Upper lobe of right lung (tissue), 1 donor: ENCODE results near the gene LHFPL2. TPM values are rescaled to one million over a fixed set of nuclear protein-coding genes. Genes with fewer than 3 reads are reported as not detected.

Experiments used
- ATAC-seq: fragments of 200-7000 bp; cut with Tn5 transposase; one replicate; pipeline ENCODE4 v1.9.1; 2020; ENCODE audit warnings: mild to moderate bottlenecking, moderate library complexity
- DNase-seq: peaks from one replicate; pipeline ENCODE4 v3.0.0-alpha.2; 2020
- H3K27ac ChIP-seq: fragments of 200-600 bp; one replicate; pipeline ENCODE4 v1.8.0; 2022
- H3K27me3 ChIP-seq: fragments of 200-600 bp; one replicate; pipeline ENCODE4 v1.8.0; 2022; ENCODE audit warnings: mild to moderate bottlenecking
- H3K36me3 ChIP-seq: fragments of 200-600 bp; one replicate; pipeline ENCODE4 v1.8.0; 2022
- H3K4me1 ChIP-seq: fragments of 200-600 bp; one replicate; pipeline ENCODE4 v1.8.0; 2022
- H3K4me3 ChIP-seq: fragments of 200-600 bp; one replicate; pipeline ENCODE4 v1.8.0; 2022; ENCODE audit warnings: mild to moderate bottlenecking
- H3K9me3 ChIP-seq: fragments of 200-600 bp; one replicate; pipeline ENCODE4 v1.8.0; 2022
- intact Hi-C: fragments of 100-400 bp; cut with DNase I; formaldehyde crosslinking; loops from one replicate; pipeline ENCODE4 v1.11.0; 2022
- total RNA-seq: library from RNA; stranded (reverse); fragmentation: NEBNext Ultra II Directional; extraction: Animal tissue kit (Norgen Biotek cat#: 25700); gene quantifications from one replicate; pipeline ENCODE4 v1.2.1, GENCODE V29; 2021
- TF ChIP-seq, protein P1 (sequence below): fragments of 200-600 bp; IDR thresholded peaks from one replicate; pipeline ENCODE4 v1.8.0; 2022; ENCODE audit warnings: antibody characterized with exemption
- donor health status: DM: no; HTN: yes; CAD: no; lungs with severe emphysema.

LHFPL2 gene
- total RNA-seq, 1 donor from 2014 or later: 41.0 TPM

DNA sequence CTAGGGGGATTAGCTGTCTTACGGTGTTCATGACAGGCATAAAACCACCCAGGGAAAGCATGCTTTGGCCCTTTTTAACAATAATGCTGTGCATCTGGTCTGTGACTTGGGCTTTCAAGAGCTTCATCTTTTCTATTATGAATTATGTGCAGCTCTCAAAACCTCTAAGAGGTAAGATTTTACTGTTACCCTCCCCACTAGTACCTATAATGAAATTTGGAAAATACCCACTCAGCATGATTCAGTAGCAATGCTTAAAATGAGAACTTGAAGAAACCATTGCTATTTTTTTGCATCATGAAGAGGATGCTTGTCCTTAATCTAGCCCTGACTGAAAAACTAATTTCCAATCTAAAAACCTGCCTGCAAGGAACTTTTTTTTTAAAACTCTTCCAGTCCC is 5.8 kb upstream of the LHFPL2 start:
- DNase-seq (no peak), ATAC-seq (no peak)
- no peak overlapping the region for H3K27ac ChIP-seq
- no peaks in the 10 kb centered on the region for H3K9me3 ChIP-seq
- no peak overlapping the region for H3K4me3 ChIP-seq
- H3K36me3 ChIP-seq: no peaks in the 10 kb centered on the region
- H3K4me1 ChIP-seq: no peaks in the 10 kb centered on the region
- TF ChIP-seq, protein P1, sequence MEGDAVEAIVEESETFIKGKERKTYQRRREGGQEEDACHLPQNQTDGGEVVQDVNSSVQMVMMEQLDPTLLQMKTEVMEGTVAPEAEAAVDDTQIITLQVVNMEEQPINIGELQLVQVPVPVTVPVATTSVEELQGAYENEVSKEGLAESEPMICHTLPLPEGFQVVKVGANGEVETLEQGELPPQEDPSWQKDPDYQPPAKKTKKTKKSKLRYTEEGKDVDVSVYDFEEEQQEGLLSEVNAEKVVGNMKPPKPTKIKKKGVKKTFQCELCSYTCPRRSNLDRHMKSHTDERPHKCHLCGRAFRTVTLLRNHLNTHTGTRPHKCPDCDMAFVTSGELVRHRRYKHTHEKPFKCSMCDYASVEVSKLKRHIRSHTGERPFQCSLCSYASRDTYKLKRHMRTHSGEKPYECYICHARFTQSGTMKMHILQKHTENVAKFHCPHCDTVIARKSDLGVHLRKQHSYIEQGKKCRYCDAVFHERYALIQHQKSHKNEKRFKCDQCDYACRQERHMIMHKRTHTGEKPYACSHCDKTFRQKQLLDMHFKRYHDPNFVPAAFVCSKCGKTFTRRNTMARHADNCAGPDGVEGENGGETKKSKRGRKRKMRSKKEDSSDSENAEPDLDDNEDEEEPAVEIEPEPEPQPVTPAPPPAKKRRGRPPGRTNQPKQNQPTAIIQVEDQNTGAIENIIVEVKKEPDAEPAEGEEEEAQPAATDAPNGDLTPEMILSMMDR: no peak
- no peaks in the 10 kb centered on the region for H3K27me3 ChIP-seq
- intact Hi-C loops: no loop called here

- no peaks in the 10 kb centered on the region for H3K27me3 ChIP-seq
- intact Hi-C loops: no loop called here
- DNase-seq: no peak
- no peaks in the 10 kb centered on the region for H3K36me3 ChIP-seq
- TF ChIP-seq, protein P1: no peak
- no peak for ATAC-seq
- no peaks in the 10 kb centered on the region for H3K4me1 ChIP-seq
- H3K9me3 ChIP-seq: no peaks in the 10 kb centered on the region
- no peak overlapping the region for H3K27ac ChIP-seq
- H3K4me3 ChIP-seq: no peak overlapping the region
Observed at GRCh38 chr5:78653681-78654366, 5.3 kb upstream of the LHFPL2 start.

DNA sequence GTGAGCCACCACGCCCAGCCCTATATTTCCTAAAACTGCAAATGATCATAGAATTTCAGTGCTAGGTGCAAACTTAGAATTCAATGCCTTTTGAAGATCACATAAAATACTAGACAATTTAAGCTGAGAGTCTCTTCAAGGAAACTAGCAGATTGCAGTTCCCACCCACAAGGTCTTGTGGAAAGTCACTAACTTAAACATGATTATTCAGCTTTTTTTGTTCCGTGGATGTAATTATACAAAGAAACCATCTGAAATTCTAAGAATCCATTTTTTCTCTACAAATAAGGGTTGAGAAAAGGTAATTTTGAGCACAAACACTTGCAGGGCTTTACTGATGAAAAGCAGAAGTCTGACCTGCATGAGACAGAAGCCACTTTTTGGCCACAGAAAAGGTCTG is 4.5 kb upstream of the LHFPL2 start:
- no peak overlapping the region for H3K27ac ChIP-seq
- H3K4me3 ChIP-seq: no peak overlapping the region

GRCh38 chr5:78651468-78651867 is 2.9 kb upstream of the LHFPL2 start:
- Histone ChIP-seq H3K27ac (no peak overlapping the region), H3K4me3 (no peak overlapping the region), H3K27me3 (no peaks in the 10 kb centered on the region), H3K4me1 (peaks cover 2% of the 10 kb centered on the region), H3K36me3 (no peaks in the 10 kb centered on the region), H3K9me3 (no peaks in the 10 kb centered on the region)
- ATAC-seq (no peak), DNase-seq (no peak)
- intact Hi-C loops: no loop called here
- TF ChIP-seq, protein P1: no peak

More for the DNA sequence above, 4.5 kb upstream of the LHFPL2 start:
- no peak for ATAC-seq
- intact Hi-C loops: no loop called here
- TF ChIP-seq, protein P1: no peak
- Histone ChIP-seq H3K36me3 (no peaks in the 10 kb centered on the region), H3K9me3 (no peaks in the 10 kb centered on the region), H3K4me1 (no peaks in the 10 kb centered on the region), H3K27me3 (no peaks in the 10 kb centered on the region)
- no peak for DNase-seq

DNA sequence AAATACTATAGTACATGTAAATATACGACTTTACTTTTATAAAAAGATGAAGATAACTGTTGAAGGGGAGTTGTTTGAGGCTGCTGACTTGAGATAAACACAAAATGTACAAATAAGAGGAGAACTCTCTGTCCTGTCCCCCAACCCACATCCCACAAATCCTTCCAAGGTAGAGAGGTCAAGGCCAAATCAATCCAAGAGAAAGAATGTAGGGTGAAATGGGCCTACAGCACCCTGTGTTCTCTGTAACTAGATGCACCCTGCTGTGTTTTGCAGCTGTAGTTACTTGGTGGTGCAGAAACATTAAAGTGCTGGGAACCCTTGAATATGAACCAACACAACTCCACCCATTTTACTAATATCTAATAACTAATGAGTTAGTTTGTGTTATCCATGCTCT is 2.0 kb upstream of the LHFPL2 start:
- Histone ChIP-seq H3K36me3 (no peaks in the 10 kb centered on the region), H3K27ac (no peak overlapping the region), H3K4me3 (no peak overlapping the region), H3K9me3 (no peaks in the 10 kb centered on the region), H3K4me1 (peaks cover 7% of the 10 kb centered on the region), H3K27me3 (no peaks in the 10 kb centered on the region)
- ATAC-seq: no peak
- intact Hi-C loops: no loop called here
- no peak for DNase-seq
- TF ChIP-seq, protein P1: no peak
